Caco-2 (cell line): ENCODE results near the gene HIVEP3. TPM values are rescaled to one million over a fixed set of nuclear protein-coding genes. Genes with fewer than 3 reads are reported as not detected.

Experiments used
- BruUV-seq: library from RNA; stranded (reverse); fragments of 400-500 nt; replicated peaks from 2 replicates; lab custom pipeline; 2021; lab: Mats Ljungman, UMichigan
- CTCF ChIA-PET: fragments of 300-600 bp; sonication (Branson Sonifier 250); formaldehyde crosslinking; loops from one replicate; lab custom pipeline; 2022; ENCODE audit warnings: antibody characterized with exemption; lab: Charles Lee
- POLR2A ChIA-PET: fragments of 300-600 bp; sonication (Branson Sonifier 250); formaldehyde crosslinking; loops from one replicate; lab custom pipeline; 2022; ENCODE audit warnings: antibody characterized with exemption; lab: Charles Lee
- DNase-seq, 2 experiments: peaks; one replicate each; pipeline versions ENCODE4 v3.0.0 to v3.0.0-alpha.2; 2020 to 2022
- H3K27me3 ChIP-seq: replicated peaks from 2 replicates; pipeline ENCODE4 v1.6.0; 2011; ENCODE audit warnings: low read length; ENCODE audit not compliant: control insufficient read depth, insufficient read depth
- H3K36me3 ChIP-seq: 2 replicates; pipeline ENCODE4 v1.5.1; 2011; ENCODE audit warnings: low read length; ENCODE audit not compliant: control insufficient read depth, insufficient read depth
- H3K4me1 ChIP-seq: fragments of 250-450 bp; sonication (Bioruptor Pico); 2 replicates; pipeline ENCODE4 v1.5.1; 2020; ENCODE audit warnings: mild to moderate bottlenecking
- H3K4me3 ChIP-seq: 2 replicates; pipeline ENCODE4 v1.5.1; 2011; ENCODE audit warnings: low read depth, mild to moderate bottlenecking, control low read depth, low read length
- H3K9me3 ChIP-seq: fragments of 250-450 bp; sonication (Bioruptor Pico); 2 replicates; pipeline ENCODE4 v1.5.1; 2020; ENCODE audit warnings: mild to moderate bottlenecking, moderate library complexity
- H3K27ac Mint-ChIP-seq: one replicate; pipeline ENCODE4 v1.8.0; 2022; ENCODE audit warnings: mixed read lengths; ENCODE audit not compliant: unreplicated experiment
- H3K27me3 Mint-ChIP-seq: one replicate; pipeline ENCODE4 v1.8.0; 2022; ENCODE audit warnings: mixed read lengths; ENCODE audit not compliant: insufficient read depth, unreplicated experiment
- H3K36me3 Mint-ChIP-seq: one replicate; pipeline ENCODE4 v1.8.0; 2022; ENCODE audit warnings: mild to moderate bottlenecking, mixed read lengths; ENCODE audit not compliant: insufficient read depth, unreplicated experiment
- H3K4me1 Mint-ChIP-seq: one replicate; pipeline ENCODE4 v1.8.0; 2022; ENCODE audit warnings: low read depth, mixed read lengths; ENCODE audit not compliant: unreplicated experiment
- H3K4me3 Mint-ChIP-seq: one replicate; pipeline ENCODE4 v1.8.0; 2022; ENCODE audit warnings: mild to moderate bottlenecking, moderate library complexity, mixed read lengths; ENCODE audit not compliant: unreplicated experiment
- H3K9me3 Mint-ChIP-seq: one replicate; pipeline ENCODE4 v1.8.0; 2022; ENCODE audit warnings: mixed read lengths; ENCODE audit not compliant: unreplicated experiment
- CTCF ChIP-seq, 2 experiments: fragments of 200-600 bp in 1 of 2; IDR thresholded peaks; 1 replicate in 1 of 2; 2 replicates in 1 of 2; pipeline versions ENCODE4 v1.5.1 to v1.8.0; 2011 to 2022; ENCODE audit warnings: antibody characterized with exemption in 1 of 2, control low read depth in 1 of 2, inconsistent platforms in 1 of 2, low read depth in 1 of 2, low read length in 1 of 2, mild to moderate bottlenecking in 1 of 2, moderate library complexity in 1 of 2; ENCODE audit not compliant: insufficient read depth in 1 of 2, severe bottlenecking in 1 of 2, unreplicated experiment in 1 of 2
- intact Hi-C: fragments of 100-400 bp; cut with micrococcal nuclease; formaldehyde crosslinking; loops from one replicate; pipeline ENCODE4 v1.10.0; 2022; ENCODE audit not compliant: unreplicated experiment
- total RNA-seq: library from RNA; stranded (reverse); gene quantifications from 2 replicates; pipeline ENCODE4 v1.2.3, GENCODE V29; 2022

The HIVEP3 gene
- total RNA-seq, 1 experiment from 2014 or later, result 0.25 TPM

- H3K4me1 Mint-ChIP-seq, result no peaks in the 10 kb centered on the region
- H3K27ac Mint-ChIP-seq, result no peak overlapping the region
- Histone ChIP-seq H3K27me3 (no peaks in the 10 kb centered on the region), H3K4me1 (no peaks in the 10 kb centered on the region), H3K9me3 (no peaks in the 10 kb centered on the region), H3K36me3 (no peaks in the 10 kb centered on the region), H3K4me3 (no peak overlapping the region)
- peaks cover 3% of the 10 kb centered on the region for H3K27me3 Mint-ChIP-seq
- BruUV-seq, result no TSS peak
- intact Hi-C loops, result no loop called here
- ChIA-PET POLR2A (no interaction called here), CTCF (no interaction called here)
- H3K36me3 Mint-ChIP-seq, result no peaks in the 10 kb centered on the region
- no peak for TF ChIP-seq CTCF (IDR thresholded peaks at IDR 0.05; ENCODE audit: insufficient read depth in 1 of 2, low read depth in 1 of 2, low read length in 1 of 2, severe bottlenecking in 1 of 2, unreplicated experiment in 1 of 2)
- peak in 1 of 2 experiments; percentile 1 for DNase-seq
- no peaks in the 10 kb centered on the region for H3K9me3 Mint-ChIP-seq
- no peak overlapping the region for H3K4me3 Mint-ChIP-seq
These were observed 265.1 kb downstream of the HIVEP3 start for GRCh38 chr1:41653574-41653973.

GRCh38 chr1:41652384-41653265, 266.1 kb downstream of the HIVEP3 start:
- Mint-ChIP-seq H3K9me3 (no peaks in the 10 kb centered on the region), H3K4me1 (no peaks in the 10 kb centered on the region), H3K36me3 (peaks cover 6% of the 10 kb centered on the region), H3K27me3 (peaks cover 3% of the 10 kb centered on the region), H3K27ac (no peak overlapping the region), H3K4me3 (no peak overlapping the region)
- ChIA-PET CTCF (no interaction called here), POLR2A (no interaction called here)
- H3K36me3 ChIP-seq, result no peaks in the 10 kb centered on the region
- intact Hi-C loops, result no loop called here
- H3K27me3 ChIP-seq, result no peaks in the 10 kb centered on the region
- H3K4me1 ChIP-seq, result no peaks in the 10 kb centered on the region
- no peak overlapping the region for H3K4me3 ChIP-seq
- DNase-seq, result no peak
- no TSS peak for BruUV-seq
- no peaks in the 10 kb centered on the region for H3K9me3 ChIP-seq
- no peak for TF ChIP-seq CTCF (IDR thresholded peaks at IDR 0.05; ENCODE audit: insufficient read depth in 1 of 2, low read depth in 1 of 2, low read length in 1 of 2, severe bottlenecking in 1 of 2, unreplicated experiment in 1 of 2)

- peak in 1 of 2 experiments; percentile 22 for DNase-seq
- no peaks in the 10 kb centered on the region for H3K4me1 Mint-ChIP-seq
- Histone ChIP-seq H3K4me3 (no peak overlapping the region), H3K36me3 (no peaks in the 10 kb centered on the region), H3K4me1 (no peaks in the 10 kb centered on the region), H3K9me3 (no peaks in the 10 kb centered on the region), H3K27me3 (no peaks in the 10 kb centered on the region)
- intact Hi-C loops, result no loop called here
- H3K27ac Mint-ChIP-seq, result no peak overlapping the region
- H3K27me3 Mint-ChIP-seq, result peaks cover 3% of the 10 kb centered on the region
- ChIA-PET CTCF (interaction anchor here (0.6 to 0.7 kb wide), 2 partner anchors 39 to 232 kb away, joined by 5 to 7 read pairs; no protein-coding TSS in a partner anchor), POLR2A (no interaction called here)
- H3K36me3 Mint-ChIP-seq, result peaks cover 6% of the 10 kb centered on the region
- no peak overlapping the region for H3K4me3 Mint-ChIP-seq
- no peaks in the 10 kb centered on the region for H3K9me3 Mint-ChIP-seq
- BruUV-seq, result no TSS peak
- TF ChIP-seq CTCF (IDR thresholded peaks at IDR 0.05; ENCODE audit: insufficient read depth in 1 of 2, low read depth in 1 of 2, low read length in 1 of 2, severe bottlenecking in 1 of 2, unreplicated experiment in 1 of 2), result no peak
These were observed 268.5 kb downstream of the HIVEP3 start for GRCh38 chr1:41650028-41650880.
